Measurements from ENCODE around the gene CFAP100. TPM values are rescaled to one million over a fixed set of nuclear protein-coding genes. Genes with fewer than 3 reads are reported as not detected.

Gene CFAP100
- polyA plus RNA-seq, 3 donors = not detected

DNA sequence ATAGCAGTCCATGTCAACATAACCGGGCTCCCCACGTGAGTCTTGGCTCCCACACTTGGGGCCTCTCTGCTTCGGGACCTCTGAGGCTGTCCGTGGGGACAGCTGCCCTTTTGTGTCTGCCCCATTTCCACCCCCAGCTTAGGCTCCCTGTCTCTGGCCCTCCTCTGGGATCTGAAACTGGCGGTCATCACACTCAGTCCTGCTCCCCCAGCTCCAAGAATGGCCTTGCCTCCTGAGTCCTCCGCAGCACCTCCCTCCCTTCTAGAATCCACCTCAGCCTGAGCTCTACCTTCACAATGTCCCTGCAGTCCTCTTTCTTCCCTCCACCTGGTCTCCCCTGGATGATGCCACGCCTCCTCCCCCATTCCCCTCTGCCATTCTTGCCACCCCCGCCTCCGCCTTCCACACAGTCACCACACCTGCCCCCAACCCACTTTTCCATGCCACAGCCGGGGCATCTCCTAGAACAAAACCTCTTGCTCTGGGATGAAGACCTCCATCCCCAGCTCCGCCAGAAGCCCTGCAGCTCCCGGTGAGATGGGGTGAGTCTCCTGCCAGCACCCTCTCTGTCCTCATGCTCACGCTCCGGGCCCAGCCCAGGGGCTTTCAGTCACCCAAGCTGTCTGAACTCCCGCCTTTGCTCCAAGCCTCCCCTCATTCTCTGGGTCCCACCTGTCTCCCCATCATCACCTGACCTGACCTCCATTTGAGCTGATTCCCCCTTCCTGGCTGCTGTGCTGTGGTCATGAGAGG lies 88.0 kb downstream of the CFAP100 start:
- Histone ChIP-seq H3K36me3 (replicated peaks in 1 of 2; ENCODE audit: control insufficient read depth in 1 of 2, insufficient read depth in 2 of 2, low read length in 2 of 2) (no peaks in the 10 kb centered on the region), H3K4me2 (replicated peaks; ENCODE audit: extremely low read depth, low read length, poor library complexity, severe bottlenecking) (no peak overlapping the region), H3K27ac (ENCODE audit: low read depth in 1 of 2, low read length in 2 of 2) (no peak overlapping the region), H3K4me1 (ENCODE audit: control insufficient read depth in 1 of 2, insufficient read depth in 2 of 2, low read length in 2 of 2) (peaks cover 6 to 8% of the 10 kb centered on the region in 2 donors), H3K79me2 (ENCODE audit: insufficient read depth, low read length) (no peaks in the 10 kb centered on the region), H3K9me3 (replicated peaks in 1 of 2; ENCODE audit: control insufficient read depth in 1 of 2, insufficient read depth in 1 of 2, low read length in 2 of 2) (no peaks in the 10 kb centered on the region), H3K27me3 (ENCODE audit: control insufficient read depth in 2 of 2, insufficient read depth in 2 of 2, low read length in 2 of 2) (no peaks in the 10 kb centered on the region), H2AFZ (ENCODE audit: insufficient read depth, low read depth, low read length, poor library complexity, severe bottlenecking) (no peak overlapping the region), H4K20me1 (ENCODE audit: insufficient read depth, low read length) (no peaks in the 10 kb centered on the region), H3K4me3 (replicated peaks in 1 of 3; ENCODE audit: low read depth in 2 of 3, low read length in 3 of 3) (no peak overlapping the region), H3K9ac (ENCODE audit: insufficient read depth, low read length, poor library complexity, severe bottlenecking) (no peak overlapping the region)
- Mint-ChIP-seq H3K36me3 (no peaks in the 10 kb centered on the region), H3K27me3 (ENCODE audit: low read depth in 3 of 3) (peaks cover 0 to 3% (median 2%) of the 10 kb centered on the region in 3 donors), H3K4me3 (no peak overlapping the region), H3K27ac (no peak overlapping the region), H3K4me1 (peaks cover 9% of the 10 kb centered on the region), H3K9me3 (peaks cover 0 to 2% (median 0%) of the 10 kb centered on the region in 7 donors)
- 81% methylated on average over 15 of the region's 15 CpGs for WGBS (ENCODE audit: insufficient coverage)
- TF ChIP-seq, protein P1, sequence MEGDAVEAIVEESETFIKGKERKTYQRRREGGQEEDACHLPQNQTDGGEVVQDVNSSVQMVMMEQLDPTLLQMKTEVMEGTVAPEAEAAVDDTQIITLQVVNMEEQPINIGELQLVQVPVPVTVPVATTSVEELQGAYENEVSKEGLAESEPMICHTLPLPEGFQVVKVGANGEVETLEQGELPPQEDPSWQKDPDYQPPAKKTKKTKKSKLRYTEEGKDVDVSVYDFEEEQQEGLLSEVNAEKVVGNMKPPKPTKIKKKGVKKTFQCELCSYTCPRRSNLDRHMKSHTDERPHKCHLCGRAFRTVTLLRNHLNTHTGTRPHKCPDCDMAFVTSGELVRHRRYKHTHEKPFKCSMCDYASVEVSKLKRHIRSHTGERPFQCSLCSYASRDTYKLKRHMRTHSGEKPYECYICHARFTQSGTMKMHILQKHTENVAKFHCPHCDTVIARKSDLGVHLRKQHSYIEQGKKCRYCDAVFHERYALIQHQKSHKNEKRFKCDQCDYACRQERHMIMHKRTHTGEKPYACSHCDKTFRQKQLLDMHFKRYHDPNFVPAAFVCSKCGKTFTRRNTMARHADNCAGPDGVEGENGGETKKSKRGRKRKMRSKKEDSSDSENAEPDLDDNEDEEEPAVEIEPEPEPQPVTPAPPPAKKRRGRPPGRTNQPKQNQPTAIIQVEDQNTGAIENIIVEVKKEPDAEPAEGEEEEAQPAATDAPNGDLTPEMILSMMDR (IDR thresholded peaks at IDR 0.05) = no peak
- DNase-seq = no peak
- intact Hi-C loops (cut with micrococcal nuclease) = no loop called here

DNA sequence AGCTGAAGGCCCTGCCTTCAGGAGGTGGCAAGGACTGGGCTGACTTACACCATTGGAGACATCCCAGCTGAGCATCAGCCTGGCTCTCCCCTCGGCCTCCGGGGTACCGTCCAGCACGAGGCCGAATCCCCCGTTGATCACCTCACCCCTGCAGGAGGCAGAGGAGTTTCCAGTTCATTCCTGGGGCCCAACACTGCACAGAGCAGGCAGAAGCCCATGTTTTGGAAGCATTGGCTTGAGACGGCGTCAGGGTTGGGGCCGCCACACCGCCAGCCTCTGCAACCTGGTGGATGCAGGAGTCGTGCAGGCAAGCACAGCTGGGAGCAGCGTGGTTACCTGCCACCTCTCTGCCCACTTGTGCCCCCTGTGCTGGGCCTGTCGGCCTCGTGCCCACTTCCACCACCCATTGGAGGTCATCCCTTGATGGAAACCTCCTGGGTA lies 88.6 kb downstream of the CFAP100 start:
- H3K36me3 ChIP-seq (replicated peaks in 1 of 2; ENCODE audit: control insufficient read depth in 1 of 2, insufficient read depth in 2 of 2, low read length in 2 of 2) = no peaks in the 10 kb centered on the region
- TF ChIP-seq, protein P1 (IDR thresholded peaks at IDR 0.05) = no peak
- H3K27me3 Mint-ChIP-seq (ENCODE audit: low read depth in 3 of 3) = peaks cover 0 to 5% (median 2%) of the 10 kb centered on the region in 3 donors
- intact Hi-C loops (cut with micrococcal nuclease) = no loop called here
- H3K4me3 ChIP-seq (replicated peaks in 1 of 3; ENCODE audit: low read depth in 2 of 3, low read length in 3 of 3) = no peak overlapping the region
- no peak overlapping the region for H3K27ac ChIP-seq (ENCODE audit: low read depth in 1 of 2, low read length in 2 of 2)
- peaks cover 0 to 2% (median 0%) of the 10 kb centered on the region in 7 donors for H3K9me3 Mint-ChIP-seq
- H3K9me3 ChIP-seq (replicated peaks in 1 of 2; ENCODE audit: control insufficient read depth in 1 of 2, insufficient read depth in 1 of 2, low read length in 2 of 2) = no peaks in the 10 kb centered on the region
- no peaks in the 10 kb centered on the region for H4K20me1 ChIP-seq (ENCODE audit: insufficient read depth, low read length)
- H3K4me1 Mint-ChIP-seq = peaks cover 10% of the 10 kb centered on the region
- H3K27ac Mint-ChIP-seq = no peak overlapping the region
- H3K4me2 ChIP-seq (replicated peaks; ENCODE audit: extremely low read depth, low read length, poor library complexity, severe bottlenecking) = no peak overlapping the region
- H3K4me3 Mint-ChIP-seq = no peak overlapping the region
- no peaks in the 10 kb centered on the region for H3K79me2 ChIP-seq (ENCODE audit: insufficient read depth, low read length)
- DNase-seq = no peak
- peaks cover 6 to 8% of the 10 kb centered on the region in 2 donors for H3K4me1 ChIP-seq (ENCODE audit: control insufficient read depth in 1 of 2, insufficient read depth in 2 of 2, low read length in 2 of 2)
- H3K9ac ChIP-seq (ENCODE audit: insufficient read depth, low read length, poor library complexity, severe bottlenecking) = no peak overlapping the region
- no peak overlapping the region for H2AFZ ChIP-seq (ENCODE audit: insufficient read depth, low read depth, low read length, poor library complexity, severe bottlenecking)
- no peaks in the 10 kb centered on the region for H3K36me3 Mint-ChIP-seq
- no peaks in the 10 kb centered on the region for H3K27me3 ChIP-seq (ENCODE audit: control insufficient read depth in 2 of 2, insufficient read depth in 2 of 2, low read length in 2 of 2)
- WGBS (ENCODE audit: insufficient coverage) = 95% methylated on average over 13 of the region's 14 CpGs

Measured in CD14-positive monocyte (primary cell).